ENCODE data around the gene TPGS1. TPM values are rescaled to one million over a fixed set of nuclear protein-coding genes. Genes with fewer than 3 reads are reported as not detected.

The TPGS1 gene
- total RNA-seq, 2 donors from 2014 or later: 13.3 to 14.4 TPM

- intact Hi-C loops (cut with DNase I): no loop called here
- H3K27ac ChIP-seq: no peak overlapping the region
- no peaks in the 10 kb centered on the region for H3K36me3 ChIP-seq
- no peak for TF ChIP-seq CTCF (IDR thresholded peaks at IDR 0.05)
- H3K9ac ChIP-seq (ENCODE audit: low read depth in 2 of 2, low read length in 2 of 2): no peak overlapping the region
- DNase-seq: no peak
- no peak overlapping the region for H3K4me3 ChIP-seq
- no peaks in the 10 kb centered on the region for H3K4me1 ChIP-seq
- no peaks in the 10 kb centered on the region for H3K27me3 ChIP-seq
- H3K9me3 ChIP-seq: no peaks in the 10 kb centered on the region
Measured at GRCh38 chr19:558770-559439, 51.6 kb downstream of the TPGS1 start.

- Histone ChIP-seq H3K9me3 (no peaks in the 10 kb centered on the region), H3K27me3 (no peaks in the 10 kb centered on the region), H3K9ac (ENCODE audit: low read depth in 2 of 2, low read length in 2 of 2) (no peak overlapping the region), H3K36me3 (no peaks in the 10 kb centered on the region), H3K4me3 (no peak overlapping the region), H3K27ac (no peak overlapping the region), H3K4me1 (no peaks in the 10 kb centered on the region)
- TF ChIP-seq CTCF (IDR thresholded peaks at IDR 0.05): no peak
- intact Hi-C loops (cut with DNase I): no loop called here
- no peak for DNase-seq
Measured at GRCh38 chr19:560121-560520, 52.8 kb downstream of the TPGS1 start.

DNA sequence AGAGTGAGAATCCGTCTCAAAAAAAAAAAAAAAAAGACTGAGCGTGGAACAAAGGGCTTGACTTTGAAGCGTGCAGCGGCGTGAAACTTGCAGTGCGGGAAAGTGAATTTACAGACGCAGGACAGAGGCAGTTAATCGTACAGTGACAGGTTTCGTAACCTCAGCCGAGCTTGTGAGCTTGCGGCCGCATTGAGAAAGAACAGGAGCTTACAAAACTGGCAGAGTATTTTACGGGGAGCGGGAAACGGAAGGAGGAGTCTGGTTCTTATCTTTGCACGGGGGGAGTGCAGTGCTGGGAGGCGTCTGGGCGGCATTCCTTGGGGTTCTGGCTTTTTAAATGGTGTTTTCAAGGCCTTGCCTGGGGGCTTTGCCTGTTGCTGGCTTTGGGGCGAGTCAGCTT lies 59.1 kb downstream of the TPGS1 start:
- Histone ChIP-seq H3K4me3 (no peak overlapping the region), H3K27me3 (no peaks in the 10 kb centered on the region), H3K9ac (ENCODE audit: low read depth in 2 of 2, low read length in 2 of 2) (no peak overlapping the region), H3K9me3 (no peaks in the 10 kb centered on the region), H3K27ac (no peak overlapping the region), H3K4me1 (no peaks in the 10 kb centered on the region), H3K36me3 (no peaks in the 10 kb centered on the region)
- DNase-seq: no peak
- intact Hi-C loops (cut with DNase I): no loop called here
- TF ChIP-seq CTCF (IDR thresholded peaks at IDR 0.05): no peak

DNA sequence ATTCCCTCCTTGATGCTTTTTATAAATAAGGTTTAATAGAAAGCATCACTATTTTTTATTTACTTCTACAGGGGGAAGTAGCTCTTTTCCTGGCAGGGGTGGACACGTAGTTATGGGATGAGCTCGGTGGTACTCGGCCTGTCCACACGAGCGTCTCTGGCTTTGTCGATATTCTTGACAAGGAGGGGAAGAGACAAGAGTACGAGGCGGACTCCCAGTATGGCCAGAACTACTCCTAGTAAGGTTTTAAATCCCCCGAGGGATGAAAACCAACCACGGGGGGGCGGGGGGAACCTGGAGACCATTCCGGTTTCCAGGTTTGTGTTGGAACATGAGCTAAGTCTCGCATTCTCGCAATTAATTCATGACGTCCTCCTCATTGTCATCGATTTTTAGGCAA lies 59.5 kb downstream of the TPGS1 start:
- Histone ChIP-seq H3K4me3 (no peak overlapping the region), H3K27ac (no peak overlapping the region), H3K36me3 (no peaks in the 10 kb centered on the region), H3K9me3 (no peaks in the 10 kb centered on the region), H3K4me1 (no peaks in the 10 kb centered on the region), H3K27me3 (no peaks in the 10 kb centered on the region), H3K9ac (ENCODE audit: low read depth in 2 of 2, low read length in 2 of 2) (no peak overlapping the region)
- intact Hi-C loops (cut with DNase I): no loop called here
- no peak for TF ChIP-seq CTCF (IDR thresholded peaks at IDR 0.05)
- DNase-seq: no peak

DNA sequence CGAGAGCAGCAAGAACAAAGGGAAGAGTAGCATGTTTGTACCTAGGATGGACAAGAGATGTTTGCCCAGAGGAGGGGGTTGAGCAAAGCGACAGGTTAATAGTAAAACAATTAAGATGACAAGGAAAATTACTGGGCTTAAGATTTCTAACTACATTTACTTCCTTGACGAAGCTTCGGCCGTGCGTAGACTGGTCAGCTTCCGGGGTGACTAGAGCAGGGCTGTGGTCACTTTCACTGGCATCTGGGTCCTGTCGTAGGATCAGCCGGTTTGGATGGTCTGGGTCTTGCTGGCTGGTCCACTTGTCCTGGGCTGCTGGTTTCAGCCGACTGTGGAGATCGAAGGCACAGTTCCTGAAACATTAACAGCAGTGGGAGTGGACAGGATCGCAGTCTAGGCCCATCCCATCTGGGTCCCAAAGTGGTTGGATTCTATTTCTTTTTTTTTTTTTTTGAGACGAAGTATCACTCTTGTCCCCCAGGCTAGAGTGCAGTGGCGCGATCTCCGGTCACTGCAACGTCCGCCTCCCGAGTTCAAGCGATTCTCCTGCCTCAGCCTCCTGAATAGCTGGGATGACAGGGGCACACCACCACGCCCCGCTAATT lies 60.1 kb downstream of the TPGS1 start:
- no peak for TF ChIP-seq CTCF (IDR thresholded peaks at IDR 0.05)
- H3K4me1 ChIP-seq: no peaks in the 10 kb centered on the region
- DNase-seq: no peak
- no peaks in the 10 kb centered on the region for H3K27me3 ChIP-seq
- no peaks in the 10 kb centered on the region for H3K9me3 ChIP-seq
- H3K9ac ChIP-seq (ENCODE audit: low read depth in 2 of 2, low read length in 2 of 2): no peak overlapping the region
- H3K4me3 ChIP-seq: no peak overlapping the region
- intact Hi-C loops (cut with DNase I): no loop called here
- H3K36me3 ChIP-seq: no peaks in the 10 kb centered on the region
- H3K27ac ChIP-seq: no peak overlapping the region

Other genes with a start within 250 kb of the TPGS1 start
- 10 to 100 TPM; 83.4 to 88.6 TPM for gene PLPP2, start 216.1 kb upstream of the TPGS1 start, total RNA-seq
- 10 to 100 TPM; 17.3 to 19.1 TPM for gene MIER2, start 162.7 kb upstream of the TPGS1 start, total RNA-seq
- gene C2CD4C, start 98.3 kb upstream of the TPGS1 start, total RNA-seq: under 1 TPM; 0.52 to 0.96 TPM
- gene SHC2, start 46.5 kb upstream of the TPGS1 start, total RNA-seq: 1 to 10 TPM; 2.7 to 9.5 TPM
- gene MADCAM1, start 11.0 kb upstream of the TPGS1 start, total RNA-seq: 1 to 10 TPM; 4.5 to 7.3 TPM
- gene CDC34, start 24.3 kb downstream of the TPGS1 start, total RNA-seq: 10 to 100 TPM; 60.7 to 93.4 TPM
- gene GZMM, start 36.6 kb downstream of the TPGS1 start, total RNA-seq: 1 to 10 TPM in 1 of 2 donors, under 1 TPM in 1; 0.61 to 1.0 TPM
- gene BSG, start 65.1 kb downstream of the TPGS1 start, total RNA-seq: 1,000 to 10,000 TPM in 1 of 2 donors, 100 to 1,000 TPM in 1; 920 to 1,084 TPM
- under 1 TPM; 0.17 to 0.40 TPM for gene HCN2, start 82.4 kb downstream of the TPGS1 start, total RNA-seq
- gene POLRMT, start 126.0 kb downstream of the TPGS1 start, total RNA-seq: 10 to 100 TPM; 50.2 to 77.3 TPM
- not detected for gene FGF22, start 132.4 kb downstream of the TPGS1 start, total RNA-seq
- gene RNF126, start 155.7 kb downstream of the TPGS1 start, total RNA-seq: 10 to 100 TPM; 54.6 to 74.7 TPM
- 10 to 100 TPM in 1 of 2 donors, 1 to 10 TPM in 1; 4.5 to 10.1 TPM for gene FSTL3, start 168.9 kb downstream of the TPGS1 start, total RNA-seq
- gene PRSS57, start 188.0 kb downstream of the TPGS1 start, total RNA-seq: not detected
- gene PALM, start 201.4 kb downstream of the TPGS1 start, total RNA-seq: 10 to 100 TPM in 1 of 2 donors, 1 to 10 TPM in 1; 3.9 to 13.5 TPM
- 100 to 1,000 TPM; 285 to 320 TPM for gene MISP, start 243.6 kb downstream of the TPGS1 start, total RNA-seq

Data from colonic mucosa (tissue), 4 donors.